Measurements from ENCODE around the gene SPPL2A. TPM values are rescaled to one million over a fixed set of nuclear protein-coding genes. Genes with fewer than 3 reads are reported as not detected.

The SPPL2A gene
- total RNA-seq, 1 donor from 2014 or later = 78.0 TPM

GRCh38 chr15:50797926-50798325, 32.4 kb upstream of the SPPL2A start:
- Histone ChIP-seq H3K9me3 (replicated peaks) (no peaks in the 10 kb centered on the region), H3K4me3 (no peak overlapping the region), H3K27me3 (ENCODE audit: low read depth) (no peaks in the 10 kb centered on the region), H3K36me3 (no peaks in the 10 kb centered on the region), H3K4me1 (no peaks in the 10 kb centered on the region), H3K27ac (replicated peaks) (no peak overlapping the region)
- no peak for DNase-seq
- intact Hi-C loops (cut with micrococcal nuclease) = no loop called here
- TF ChIP-seq CTCF (IDR thresholded peaks at IDR 0.05; ENCODE audit: borderline replicate concordance) = no peak

- intact Hi-C loops (cut with micrococcal nuclease) = no loop called here
- H3K9me3 ChIP-seq (replicated peaks) = no peaks in the 10 kb centered on the region
- H3K27me3 ChIP-seq (ENCODE audit: low read depth) = no peaks in the 10 kb centered on the region
- no peak for DNase-seq
- TF ChIP-seq CTCF (IDR thresholded peaks at IDR 0.05; ENCODE audit: borderline replicate concordance) = no peak
- no peak overlapping the region for H3K27ac ChIP-seq (replicated peaks)
- H3K36me3 ChIP-seq = no peaks in the 10 kb centered on the region
- no peaks in the 10 kb centered on the region for H3K4me1 ChIP-seq
- H3K4me3 ChIP-seq = no peak overlapping the region
These were observed 26.0 kb upstream of the SPPL2A start for GRCh38 chr15:50791486-50791885.

GRCh38 chr15:50790778-50791453, 25.4 kb upstream of the SPPL2A start:
- Histone ChIP-seq H3K4me3 (no peak overlapping the region), H3K36me3 (no peaks in the 10 kb centered on the region), H3K27me3 (ENCODE audit: low read depth) (no peaks in the 10 kb centered on the region), H3K27ac (replicated peaks) (no peak overlapping the region), H3K9me3 (replicated peaks) (no peaks in the 10 kb centered on the region), H3K4me1 (no peaks in the 10 kb centered on the region)
- intact Hi-C loops (cut with micrococcal nuclease) = no loop called here
- TF ChIP-seq CTCF (IDR thresholded peaks at IDR 0.05; ENCODE audit: borderline replicate concordance) = no peak
- DNase-seq = no peak

GRCh38 chr15:50786871-50787270, 21.4 kb upstream of the SPPL2A start:
- no peak overlapping the region for H3K4me3 ChIP-seq
- intact Hi-C loops (cut with micrococcal nuclease) = no loop called here

GRCh38 chr15:50786438-50786837, 20.9 kb upstream of the SPPL2A start:
- intact Hi-C loops (cut with micrococcal nuclease) = no loop called here
- DNase-seq = no peak
- no peaks in the 10 kb centered on the region for H3K36me3 ChIP-seq

More at GRCh38 chr15:50786871-50787270, 21.4 kb upstream of the SPPL2A start:
- Histone ChIP-seq H3K27me3 (ENCODE audit: low read depth) (no peaks in the 10 kb centered on the region), H3K9me3 (replicated peaks) (no peaks in the 10 kb centered on the region), H3K36me3 (no peaks in the 10 kb centered on the region), H3K27ac (replicated peaks) (no peak overlapping the region), H3K4me1 (peaks cover 9% of the 10 kb centered on the region)
- no peak for DNase-seq
- TF ChIP-seq CTCF (IDR thresholded peaks at IDR 0.05; ENCODE audit: borderline replicate concordance) = no peak

More at GRCh38 chr15:50786438-50786837, 20.9 kb upstream of the SPPL2A start:
- TF ChIP-seq CTCF (IDR thresholded peaks at IDR 0.05; ENCODE audit: borderline replicate concordance) = no peak
- Histone ChIP-seq H3K9me3 (replicated peaks) (no peaks in the 10 kb centered on the region), H3K4me3 (no peak overlapping the region), H3K27ac (replicated peaks) (no peak overlapping the region), H3K27me3 (ENCODE audit: low read depth) (no peaks in the 10 kb centered on the region), H3K4me1 (peaks cover 13% of the 10 kb centered on the region)
